HepG2 (cell line): Measurements from ENCODE around the gene DNAH9.

ENCODE experiments used
- CEBPB ChIP-seq: IDR thresholded peaks from 2 replicates; pipeline ENCODE4 v1.6.1; 2011; ENCODE audit warnings: low read depth, low read length, improper control_type of control experiment, borderline replicate concordance
- CTCF ChIP-seq: sonication (generic); formaldehyde crosslinking; IDR thresholded peaks from 2 replicates; pipeline ENCODE4 v1.5.0; 2020; ENCODE audit warnings: mild to moderate bottlenecking, missing genetic modification reagents, moderate library complexity
- XBP1 ChIP-seq: sonication (generic); formaldehyde crosslinking; IDR thresholded peaks from 2 replicates; pipeline ENCODE4 v1.5.0; 2020; ENCODE audit warnings: missing genetic modification reagents
- ZBTB2 ChIP-seq: sonication (generic); formaldehyde crosslinking; IDR thresholded peaks from 2 replicates; pipeline ENCODE4 v1.8.0; 2022; ENCODE audit warnings: low read depth, missing genetic modification reagents
- TF ChIP-seq, protein P1 (sequence below): sonication (generic); formaldehyde crosslinking; conservative IDR thresholded peaks from 2 replicates; pipeline ENCODE4 v1.4.0; 2020; ENCODE audit warnings: missing genetic modification reagents

DNA sequence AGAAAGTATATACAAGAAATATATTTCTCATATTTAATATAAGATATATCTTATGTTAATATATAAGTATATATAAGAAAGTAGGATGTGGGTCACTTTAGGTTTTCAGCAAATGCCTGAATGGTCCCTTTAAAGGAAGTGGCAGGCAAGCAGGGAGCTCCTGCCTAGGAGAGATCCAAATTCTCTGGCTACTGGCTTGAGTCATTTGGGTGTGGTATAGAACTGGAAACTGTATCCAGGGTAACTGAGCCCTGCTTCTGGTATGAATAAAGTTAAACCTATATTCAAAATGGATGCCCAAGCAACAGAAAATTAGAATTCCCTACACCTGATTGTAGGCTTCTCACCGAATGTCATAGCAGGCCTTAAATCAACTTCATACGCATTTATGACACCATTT, 254.6 kb downstream of the DNAH9 start:
- TF ChIP-seq XBP1 (CRISPR knock-in tag) (no peak), CTCF (no peak), CEBPB (no peak), ZBTB2 (no peak)
- TF ChIP-seq, protein P1, sequence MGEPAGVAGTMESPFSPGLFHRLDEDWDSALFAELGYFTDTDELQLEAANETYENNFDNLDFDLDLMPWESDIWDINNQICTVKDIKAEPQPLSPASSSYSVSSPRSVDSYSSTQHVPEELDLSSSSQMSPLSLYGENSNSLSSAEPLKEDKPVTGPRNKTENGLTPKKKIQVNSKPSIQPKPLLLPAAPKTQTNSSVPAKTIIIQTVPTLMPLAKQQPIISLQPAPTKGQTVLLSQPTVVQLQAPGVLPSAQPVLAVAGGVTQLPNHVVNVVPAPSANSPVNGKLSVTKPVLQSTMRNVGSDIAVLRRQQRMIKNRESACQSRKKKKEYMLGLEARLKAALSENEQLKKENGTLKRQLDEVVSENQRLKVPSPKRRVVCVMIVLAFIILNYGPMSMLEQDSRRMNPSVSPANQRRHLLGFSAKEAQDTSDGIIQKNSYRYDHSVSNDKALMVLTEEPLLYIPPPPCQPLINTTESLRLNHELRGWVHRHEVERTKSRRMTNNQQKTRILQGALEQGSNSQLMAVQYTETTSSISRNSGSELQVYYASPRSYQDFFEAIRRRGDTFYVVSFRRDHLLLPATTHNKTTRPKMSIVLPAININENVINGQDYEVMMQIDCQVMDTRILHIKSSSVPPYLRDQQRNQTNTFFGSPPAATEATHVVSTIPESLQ, result no peak
